Tongue (tissue), 3 donors: ENCODE data around the gene TMEM44. TPM values are rescaled to one million over a fixed set of nuclear protein-coding genes. Genes with fewer than 3 reads are reported as not detected.
A peak's percentile ranks its signal among the peaks of the same experiment; 100 is the strongest.
"Not testable (repeated sequence)": the region's sequence is repeated elsewhere in the genome, so short reads cannot be mapped to it uniquely, and the experiment has no call there.

Experiments used
- DNase-seq: peaks from one replicate; pipeline ENCODE4 v3.0.0-alpha.2; 2015
- small RNA-seq: library from RNA; depleted of rRNA; stranded (forward); fragments of <200 nt; gene quantifications from one replicate; pipeline ENCODE3, GENCODE V24; 2014; ENCODE audit warnings: low replicate concordance
- total RNA-seq: library from RNA; depleted of rRNA; stranded (reverse); fragments of >200 nt; gene quantifications from one replicate; pipeline ENCODE4 v1.2.3, GENCODE V29; 2014

The TMEM44 gene
- total RNA-seq, 1 donor from 2014 or later, result 19.4 TPM

DNA sequence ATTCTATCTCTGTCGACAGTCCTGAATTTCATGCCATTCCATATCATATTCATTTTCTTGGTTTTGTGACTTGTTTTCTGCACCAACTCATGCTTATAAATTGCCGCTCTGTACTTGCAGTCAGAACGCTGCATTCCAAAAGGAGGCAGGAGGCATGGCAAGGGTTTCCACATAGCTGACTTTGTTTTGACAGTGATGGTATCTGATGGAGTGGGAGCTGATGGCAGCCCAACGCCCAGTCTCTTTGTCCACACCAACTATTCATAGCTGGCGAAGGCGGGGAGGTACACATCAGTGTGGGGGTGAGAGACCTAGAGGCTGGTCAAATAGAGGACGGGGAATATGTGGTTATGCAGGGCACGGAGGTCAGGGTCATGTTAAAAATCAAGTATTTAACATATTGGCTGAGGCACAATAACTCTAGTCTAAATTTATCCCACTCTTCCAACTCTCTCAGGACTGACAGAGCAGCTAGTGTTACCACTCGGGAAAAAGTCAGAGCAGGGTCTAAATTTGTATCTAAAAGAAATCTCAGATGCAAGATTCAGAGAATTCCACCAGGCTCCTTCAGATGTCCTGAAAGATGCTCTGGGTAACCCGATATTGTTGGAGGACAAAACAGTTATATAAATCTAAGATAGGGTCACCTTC is 78.6 kb downstream of the TMEM44 start:
- DNase-seq, result no peak

DNA sequence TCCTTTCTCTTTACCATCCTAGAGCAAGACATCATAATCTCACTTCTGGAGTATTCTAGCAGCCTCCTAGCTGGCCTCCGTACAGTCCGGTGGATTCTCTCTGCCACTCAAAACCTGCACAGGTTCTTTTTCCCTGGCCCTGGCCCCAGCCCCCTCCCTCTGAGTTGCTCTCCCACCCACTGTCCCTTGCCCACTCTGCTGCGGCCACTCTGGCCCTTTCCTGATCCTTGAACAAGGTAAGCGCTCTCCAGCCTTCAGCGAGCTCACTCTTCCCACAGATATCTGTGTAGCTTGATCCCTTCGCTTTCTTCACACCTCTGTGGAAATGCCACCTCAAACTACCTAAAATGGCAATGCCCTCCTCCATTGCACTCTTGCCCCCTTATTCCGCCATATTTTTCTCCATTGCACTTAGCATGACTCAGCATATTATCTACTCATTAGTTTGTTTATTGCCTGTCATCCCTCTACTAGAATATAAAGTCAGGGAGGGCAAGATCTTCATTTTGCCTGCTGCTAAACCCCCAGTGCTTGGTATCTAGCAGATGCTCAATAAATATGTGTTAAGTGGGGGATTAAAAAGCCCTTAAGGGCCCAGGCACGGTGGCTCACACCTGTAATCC is 80.8 kb downstream of the TMEM44 start:
- DNase-seq, result no peak

DNA sequence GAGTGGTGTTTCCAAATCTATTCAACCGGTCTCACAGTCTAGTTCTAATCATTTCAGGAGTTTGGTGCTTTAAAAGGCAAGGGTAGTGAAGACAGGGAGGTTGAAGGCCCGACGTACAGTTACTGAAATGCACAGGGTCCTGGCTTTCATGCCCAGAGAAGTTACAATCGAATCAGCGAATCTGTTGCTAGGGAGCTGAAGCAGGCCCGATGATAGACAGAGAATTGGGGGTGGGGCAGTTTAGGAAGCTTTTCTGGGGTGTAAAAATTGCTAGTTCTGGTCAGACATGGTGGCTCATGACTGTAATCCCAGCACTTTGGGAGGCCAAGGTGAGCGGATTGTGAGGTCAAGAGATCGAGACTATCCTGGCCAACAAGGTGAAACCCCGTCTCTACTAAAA is 83.4 kb downstream of the TMEM44 start:
- no peak for DNase-seq

DNA sequence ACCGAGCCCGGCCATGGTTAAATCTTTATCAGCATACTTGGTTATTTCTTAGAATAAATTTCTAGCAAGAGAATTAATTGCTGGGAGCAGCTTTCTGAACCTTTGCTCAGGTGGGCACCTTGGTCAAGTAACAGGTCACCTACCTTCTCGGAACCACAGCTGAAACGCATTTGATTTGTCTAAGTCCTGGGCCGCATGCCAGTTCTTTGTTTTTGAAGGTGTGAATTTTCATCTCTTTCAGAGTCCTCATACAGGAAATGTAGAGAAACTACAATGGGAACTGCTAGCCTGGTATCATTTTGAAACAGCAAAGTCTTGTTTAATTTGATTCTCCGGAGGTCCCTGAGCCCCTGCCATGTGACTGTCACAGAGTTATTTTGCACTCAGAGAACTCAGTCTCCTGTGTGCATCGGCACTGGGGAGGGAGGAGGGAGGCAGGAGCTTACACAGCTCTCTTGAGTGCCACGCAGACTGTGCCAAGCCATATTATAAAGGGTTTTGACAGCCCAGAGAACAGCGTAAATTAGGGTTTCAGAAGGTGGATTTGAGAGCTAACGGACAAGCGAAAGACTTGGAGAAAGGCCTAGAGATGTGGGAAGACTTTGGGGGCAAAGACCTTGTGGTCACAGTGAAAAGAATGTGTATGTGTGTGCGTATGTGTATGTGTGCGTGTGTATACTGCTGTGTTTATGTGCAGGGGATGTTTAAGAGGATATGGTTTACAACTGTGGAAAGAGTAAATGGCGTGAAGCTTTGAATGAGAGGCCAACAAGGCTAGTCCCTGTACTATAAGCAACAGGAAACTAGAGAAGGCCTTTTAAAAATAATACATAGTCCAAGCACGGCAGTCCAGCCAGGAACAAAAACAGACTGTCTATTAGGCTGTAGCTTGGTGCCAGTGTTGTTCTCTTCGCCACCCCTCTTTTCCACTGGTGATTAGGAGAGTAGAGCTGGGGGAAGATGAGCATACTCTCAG is 84.6 kb downstream of the TMEM44 start:
- peak; percentile 29 for DNase-seq

- no peak for DNase-seq
Measured at GRCh38 chr3:194547042-194547441, 86.2 kb downstream of the TMEM44 start.

- DNase-seq, result not testable (repeated sequence)
Measured at GRCh38 chr3:194545538-194545937, 87.7 kb downstream of the TMEM44 start.

DNA sequence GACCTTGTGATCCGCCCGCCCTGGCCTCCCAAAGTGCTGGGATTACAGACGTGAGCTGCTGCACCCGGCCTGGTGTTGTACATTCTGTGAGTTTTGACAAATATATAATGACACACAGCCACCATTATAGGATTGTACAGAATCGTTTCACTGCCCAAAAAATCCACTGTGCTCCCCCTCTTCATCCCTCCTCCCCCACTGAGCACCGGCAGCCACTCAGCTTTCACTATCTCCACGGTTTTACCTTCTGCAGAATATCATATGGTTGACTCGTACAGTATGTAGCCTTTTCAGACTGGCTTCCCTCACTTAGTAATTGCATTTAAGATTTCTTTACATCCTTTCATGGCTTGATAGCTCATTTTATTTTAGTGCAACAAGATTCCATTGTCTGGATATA is 89.7 kb downstream of the TMEM44 start:
- no peak for DNase-seq

- no peak for DNase-seq
Measured at GRCh38 chr3:194541483-194541882, 91.7 kb downstream of the TMEM44 start.

- DNase-seq, result no peak
Measured at GRCh38 chr3:194540274-194540905, 92.8 kb downstream of the TMEM44 start.

GRCh38 chr3:194539498-194539897 is 93.7 kb downstream of the TMEM44 start:
- DNase-seq, result no peak

GRCh38 chr3:194537732-194538247 is 95.4 kb downstream of the TMEM44 start:
- DNase-seq, result peak; percentile 89

Small RNAs within 50 kb of the gene (small RNA-seq; reads per million reads assigned to genes)
- not detected for gene AC046143.2

Other genes starting within 250 kb of the TMEM44 start
- 0.21 TPM for gene GP5, start 234.2 kb downstream of the TMEM44 start, total RNA-seq
- 125 TPM for gene ATP13A3, start 146.4 kb downstream of the TMEM44 start, total RNA-seq
- 31.9 TPM for gene LSG1, start 38.8 kb upstream of the TMEM44 start, total RNA-seq
- 19.9 TPM for gene FAM43A, start 52.5 kb upstream of the TMEM44 start, total RNA-seq